Measurements from ENCODE around the gene INPP4A. TPM values are rescaled to one million over a fixed set of nuclear protein-coding genes. Genes with fewer than 3 reads are reported as not detected.

INPP4A gene
- total and polyA plus RNA-seq, 10 of the 15 experiments (the other 5 are each of a cell fraction or from before 2014, with no cell fraction given), result 4.7 to 62.3 (median 36.9) TPM

DNA sequence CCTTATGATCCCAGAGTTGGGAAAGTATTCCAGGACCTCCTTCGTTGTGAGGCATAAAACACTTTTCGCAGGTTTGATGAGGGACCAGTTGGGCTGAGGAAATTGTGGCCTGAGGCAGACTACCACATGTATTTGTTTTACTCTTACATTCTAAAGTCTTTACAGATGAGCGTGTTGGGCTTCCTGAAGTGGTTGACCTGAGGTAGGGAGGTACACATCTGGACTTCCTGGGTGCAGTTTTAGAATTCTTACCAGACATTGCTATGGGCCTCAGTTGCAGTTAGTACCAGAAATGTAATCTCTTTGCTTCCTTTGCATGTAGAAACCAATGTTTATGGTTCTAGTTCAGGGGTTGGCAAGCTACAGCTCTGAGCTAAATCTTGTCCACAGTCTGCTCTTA, 114.9 kb downstream of the INPP4A start:
- in situ Hi-C loops (cut with MboI) (no loop called here), intact Hi-C loops (cut with micrococcal nuclease; ENCODE audit: unreplicated experiment) (no loop called here)
- no peak for FAIRE-seq
- Histone ChIP-seq H3K9me3 (replicated peaks; ENCODE audit: control insufficient read depth, insufficient read depth, low read length) (no peaks in the 10 kb centered on the region), H3K4me2 (ENCODE audit: control insufficient read depth, insufficient read depth) (no peak overlapping the region), H3K9ac (ENCODE audit: control insufficient read depth, insufficient read depth, low read length) (no peak overlapping the region), H3K79me2 (ENCODE audit: control insufficient read depth, insufficient read depth, low read length) (no peaks in the 10 kb centered on the region), H3K27ac (ENCODE audit: control insufficient read depth, insufficient read depth) (no peak overlapping the region), H3K36me3 (ENCODE audit: control insufficient read depth in 2 of 2, insufficient read depth in 2 of 2, low read length in 1 of 2) (peaks cover 22 to 45% of the 10 kb centered on the region in 2 experiments), H3K27me3 (replicated peaks in 1 of 2; ENCODE audit: control insufficient read depth in 2 of 2, insufficient read depth in 2 of 2, low read length in 1 of 2) (no peaks in the 10 kb centered on the region), H4K20me1 (ENCODE audit: control insufficient read depth, insufficient read depth) (no peaks in the 10 kb centered on the region), H3K4me3 (no peak overlapping the region), H2AFZ (ENCODE audit: control insufficient read depth, low read depth, low read length) (no peak overlapping the region), H3K4me1 (ENCODE audit: control insufficient read depth, insufficient read depth, low read length) (peaks cover 16% of the 10 kb centered on the region)
- ChIA-PET POLR2A (interaction anchor here (0.7 to 0.9 kb wide), 2 partner anchors 14 to 52 kb away, joined by 3 read pairs; no protein-coding TSS in a partner anchor), RAD21 (ENCODE audit: unreplicated experiment) (no interaction called here), CTCF (interaction anchor here (1.0 to 5.2 kb wide), 2 partner anchors 9 to 41 kb away, joined by 3 to 24 read pairs; no protein-coding TSS in a partner anchor), SMC1A (ENCODE audit: uncharacterized antibody, unreplicated experiment) (no interaction called here)
- 2% methylated on average over 3 of the region's 3 CpGs for WGBS (ENCODE audit: insufficient coverage, insufficient replicate concordance, low lambda C conversion rate, missing lambda C conversion rate)
- DNase-seq (ENCODE audit: low read depth, low spot score), result no peak
- TF ChIP-seq NFYA (IDR thresholded peaks at IDR 0.05; ENCODE audit: borderline replicate concordance, low read depth, low read length) (no peak), SMARCA5 (IDR thresholded peaks at IDR 0.05) (no peak), BCL11A (IDR thresholded peaks at IDR 0.05; ENCODE audit: low read depth, low read length) (no peak), SPI1 (IDR thresholded peaks at IDR 0.05; ENCODE audit: borderline replicate concordance, insufficient read depth, low read depth, low read length) (no peak), CEBPB (IDR thresholded peaks at IDR 0.05; ENCODE audit: borderline replicate concordance in 1 of 2, low read depth in 2 of 2, low read length in 2 of 2) (no peak), STAT3 (IDR thresholded peaks at IDR 0.05; ENCODE audit: low read depth, low read length) (no peak), BMI1 (IDR thresholded peaks at IDR 0.05; ENCODE audit: borderline replicate concordance) (no peak), POU2F2 (IDR thresholded peaks at IDR 0.05; ENCODE audit: borderline replicate concordance, low read depth, low read length) (no peak), MYB (IDR thresholded peaks at IDR 0.05; ENCODE audit: borderline replicate concordance, low read depth, low read length) (no peak), SIN3A (IDR thresholded peaks at IDR 0.05; ENCODE audit: low read depth, low read length) (no peak), TARDBP (IDR thresholded peaks at IDR 0.05; ENCODE audit: borderline replicate concordance) (no peak)
- TF ChIP-seq, protein P1, sequence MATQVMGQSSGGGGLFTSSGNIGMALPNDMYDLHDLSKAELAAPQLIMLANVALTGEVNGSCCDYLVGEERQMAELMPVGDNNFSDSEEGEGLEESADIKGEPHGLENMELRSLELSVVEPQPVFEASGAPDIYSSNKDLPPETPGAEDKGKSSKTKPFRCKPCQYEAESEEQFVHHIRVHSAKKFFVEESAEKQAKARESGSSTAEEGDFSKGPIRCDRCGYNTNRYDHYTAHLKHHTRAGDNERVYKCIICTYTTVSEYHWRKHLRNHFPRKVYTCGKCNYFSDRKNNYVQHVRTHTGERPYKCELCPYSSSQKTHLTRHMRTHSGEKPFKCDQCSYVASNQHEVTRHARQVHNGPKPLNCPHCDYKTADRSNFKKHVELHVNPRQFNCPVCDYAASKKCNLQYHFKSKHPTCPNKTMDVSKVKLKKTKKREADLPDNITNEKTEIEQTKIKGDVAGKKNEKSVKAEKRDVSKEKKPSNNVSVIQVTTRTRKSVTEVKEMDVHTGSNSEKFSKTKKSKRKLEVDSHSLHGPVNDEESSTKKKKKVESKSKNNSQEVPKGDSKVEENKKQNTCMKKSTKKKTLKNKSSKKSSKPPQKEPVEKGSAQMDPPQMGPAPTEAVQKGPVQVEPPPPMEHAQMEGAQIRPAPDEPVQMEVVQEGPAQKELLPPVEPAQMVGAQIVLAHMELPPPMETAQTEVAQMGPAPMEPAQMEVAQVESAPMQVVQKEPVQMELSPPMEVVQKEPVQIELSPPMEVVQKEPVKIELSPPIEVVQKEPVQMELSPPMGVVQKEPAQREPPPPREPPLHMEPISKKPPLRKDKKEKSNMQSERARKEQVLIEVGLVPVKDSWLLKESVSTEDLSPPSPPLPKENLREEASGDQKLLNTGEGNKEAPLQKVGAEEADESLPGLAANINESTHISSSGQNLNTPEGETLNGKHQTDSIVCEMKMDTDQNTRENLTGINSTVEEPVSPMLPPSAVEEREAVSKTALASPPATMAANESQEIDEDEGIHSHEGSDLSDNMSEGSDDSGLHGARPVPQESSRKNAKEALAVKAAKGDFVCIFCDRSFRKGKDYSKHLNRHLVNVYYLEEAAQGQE (IDR thresholded peaks at IDR 0.05; ENCODE audit: low read depth, low read length), result no peak
- TF ChIP-seq, protein P2, sequence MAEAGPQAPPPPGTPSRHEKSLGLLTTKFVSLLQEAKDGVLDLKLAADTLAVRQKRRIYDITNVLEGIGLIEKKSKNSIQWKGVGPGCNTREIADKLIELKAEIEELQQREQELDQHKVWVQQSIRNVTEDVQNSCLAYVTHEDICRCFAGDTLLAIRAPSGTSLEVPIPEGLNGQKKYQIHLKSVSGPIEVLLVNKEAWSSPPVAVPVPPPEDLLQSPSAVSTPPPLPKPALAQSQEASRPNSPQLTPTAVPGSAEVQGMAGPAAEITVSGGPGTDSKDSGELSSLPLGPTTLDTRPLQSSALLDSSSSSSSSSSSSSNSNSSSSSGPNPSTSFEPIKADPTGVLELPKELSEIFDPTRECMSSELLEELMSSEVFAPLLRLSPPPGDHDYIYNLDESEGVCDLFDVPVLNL (IDR thresholded peaks at IDR 0.05; ENCODE audit: low read depth, low read length), result no peak
- TF ChIP-seq, protein P3, sequence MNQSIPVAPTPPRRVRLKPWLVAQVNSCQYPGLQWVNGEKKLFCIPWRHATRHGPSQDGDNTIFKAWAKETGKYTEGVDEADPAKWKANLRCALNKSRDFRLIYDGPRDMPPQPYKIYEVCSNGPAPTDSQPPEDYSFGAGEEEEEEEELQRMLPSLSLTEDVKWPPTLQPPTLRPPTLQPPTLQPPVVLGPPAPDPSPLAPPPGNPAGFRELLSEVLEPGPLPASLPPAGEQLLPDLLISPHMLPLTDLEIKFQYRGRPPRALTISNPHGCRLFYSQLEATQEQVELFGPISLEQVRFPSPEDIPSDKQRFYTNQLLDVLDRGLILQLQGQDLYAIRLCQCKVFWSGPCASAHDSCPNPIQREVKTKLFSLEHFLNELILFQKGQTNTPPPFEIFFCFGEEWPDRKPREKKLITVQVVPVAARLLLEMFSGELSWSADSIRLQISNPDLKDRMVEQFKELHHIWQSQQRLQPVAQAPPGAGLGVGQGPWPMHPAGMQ (IDR thresholded peaks at IDR 0.05; ENCODE audit: borderline replicate concordance), result no peak
- no peak for ATAC-seq
- BruUV-seq (replicated peaks), result no TSS peak

All from GM12878 (cell line).